GM10266 (cell line): ENCODE measurements around the gene RASGEF1C.

Experiments used
- DNase-seq: peaks from one replicate; pipeline ENCODE4 v3.0.0; 2012; ENCODE audit errors: extremely low spot score
- TF ChIP-seq, protein P1 (sequence below): IDR thresholded peaks from 2 replicates; pipeline ENCODE4 v1.5.1; 2012; ENCODE audit warnings: mild to moderate bottlenecking, low read depth; ENCODE audit not compliant: control insufficient read depth, insufficient read depth; ENCODE audit errors: missing control alignments

Gene RASGEF1C

DNA sequence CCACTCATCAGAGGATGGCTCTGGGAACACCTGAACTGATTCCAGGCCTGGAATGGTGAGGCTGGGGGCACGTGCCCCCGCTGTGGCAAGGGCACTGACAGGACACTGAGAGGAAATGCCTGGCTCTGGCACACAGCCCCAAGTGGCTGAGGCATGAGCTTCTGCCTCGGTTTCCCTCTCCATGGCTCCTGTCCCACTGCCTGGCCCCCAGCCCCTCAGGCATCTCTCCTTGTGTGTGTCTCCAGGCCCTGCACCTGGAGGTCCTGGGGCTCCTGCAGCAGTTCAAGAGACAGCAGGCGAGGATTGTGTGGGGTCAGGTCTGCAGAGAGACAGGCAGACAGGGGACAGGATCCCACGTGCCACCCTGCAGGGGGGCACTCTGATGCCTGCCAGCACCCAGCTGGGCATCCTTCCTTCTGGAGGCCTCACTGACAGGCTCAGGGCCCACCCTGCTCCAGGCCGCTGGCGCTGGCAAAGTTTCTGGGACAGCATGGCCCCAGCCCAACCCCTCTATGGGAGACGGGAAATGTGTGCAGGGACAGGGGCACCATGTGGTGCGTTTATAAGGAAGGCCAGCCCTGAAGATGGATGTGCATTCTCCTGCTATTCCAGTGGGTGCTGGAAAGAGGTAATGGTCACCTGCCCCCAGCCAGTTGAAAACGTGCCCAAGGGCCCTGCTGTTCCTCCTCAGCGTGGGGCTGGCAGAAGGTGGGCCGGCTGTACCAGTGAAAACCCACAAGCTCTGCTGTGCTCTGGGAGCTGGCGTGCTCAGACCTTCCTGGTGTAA, 66.0 kb downstream of the RASGEF1C start:
- TF ChIP-seq, protein P1, sequence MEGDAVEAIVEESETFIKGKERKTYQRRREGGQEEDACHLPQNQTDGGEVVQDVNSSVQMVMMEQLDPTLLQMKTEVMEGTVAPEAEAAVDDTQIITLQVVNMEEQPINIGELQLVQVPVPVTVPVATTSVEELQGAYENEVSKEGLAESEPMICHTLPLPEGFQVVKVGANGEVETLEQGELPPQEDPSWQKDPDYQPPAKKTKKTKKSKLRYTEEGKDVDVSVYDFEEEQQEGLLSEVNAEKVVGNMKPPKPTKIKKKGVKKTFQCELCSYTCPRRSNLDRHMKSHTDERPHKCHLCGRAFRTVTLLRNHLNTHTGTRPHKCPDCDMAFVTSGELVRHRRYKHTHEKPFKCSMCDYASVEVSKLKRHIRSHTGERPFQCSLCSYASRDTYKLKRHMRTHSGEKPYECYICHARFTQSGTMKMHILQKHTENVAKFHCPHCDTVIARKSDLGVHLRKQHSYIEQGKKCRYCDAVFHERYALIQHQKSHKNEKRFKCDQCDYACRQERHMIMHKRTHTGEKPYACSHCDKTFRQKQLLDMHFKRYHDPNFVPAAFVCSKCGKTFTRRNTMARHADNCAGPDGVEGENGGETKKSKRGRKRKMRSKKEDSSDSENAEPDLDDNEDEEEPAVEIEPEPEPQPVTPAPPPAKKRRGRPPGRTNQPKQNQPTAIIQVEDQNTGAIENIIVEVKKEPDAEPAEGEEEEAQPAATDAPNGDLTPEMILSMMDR, result no peak
- DNase-seq, result no peak

DNA sequence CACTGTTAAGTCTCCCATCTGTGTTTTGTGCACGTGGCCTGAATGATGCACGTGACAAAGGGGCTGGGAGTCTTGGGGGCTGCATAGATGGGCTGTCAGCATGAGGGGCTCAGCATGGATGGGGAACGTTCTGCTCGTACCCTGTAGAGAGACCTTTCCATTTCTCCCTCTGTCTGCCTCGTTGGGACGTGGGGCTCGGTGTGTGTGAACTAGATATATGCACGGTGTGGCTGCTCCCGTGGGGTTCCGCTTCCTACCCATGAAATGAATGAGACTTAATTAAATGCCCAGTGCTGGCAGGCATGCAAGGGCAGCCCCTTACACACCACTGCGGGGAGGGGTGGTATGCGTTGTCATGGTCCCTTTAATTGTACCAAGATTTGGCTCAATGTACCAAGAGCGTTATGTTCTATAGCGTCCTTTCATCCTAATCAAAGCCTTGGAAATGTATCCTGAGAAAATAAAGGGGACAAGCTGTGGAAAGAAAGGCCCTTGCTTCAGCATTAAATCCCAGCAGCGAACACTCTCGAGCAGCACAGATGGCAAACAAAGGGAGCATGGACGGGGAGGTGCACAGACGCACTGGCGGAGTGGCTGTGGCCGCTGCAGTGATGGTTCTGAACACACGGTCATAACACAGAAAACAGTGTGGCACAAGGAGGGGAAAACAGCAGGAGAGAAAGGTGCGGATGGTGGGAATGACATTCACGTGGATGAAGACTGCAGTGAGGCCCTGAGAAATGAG, 66.8 kb downstream of the RASGEF1C start:
- no peak for DNase-seq
- TF ChIP-seq, protein P1, result no peak

DNA sequence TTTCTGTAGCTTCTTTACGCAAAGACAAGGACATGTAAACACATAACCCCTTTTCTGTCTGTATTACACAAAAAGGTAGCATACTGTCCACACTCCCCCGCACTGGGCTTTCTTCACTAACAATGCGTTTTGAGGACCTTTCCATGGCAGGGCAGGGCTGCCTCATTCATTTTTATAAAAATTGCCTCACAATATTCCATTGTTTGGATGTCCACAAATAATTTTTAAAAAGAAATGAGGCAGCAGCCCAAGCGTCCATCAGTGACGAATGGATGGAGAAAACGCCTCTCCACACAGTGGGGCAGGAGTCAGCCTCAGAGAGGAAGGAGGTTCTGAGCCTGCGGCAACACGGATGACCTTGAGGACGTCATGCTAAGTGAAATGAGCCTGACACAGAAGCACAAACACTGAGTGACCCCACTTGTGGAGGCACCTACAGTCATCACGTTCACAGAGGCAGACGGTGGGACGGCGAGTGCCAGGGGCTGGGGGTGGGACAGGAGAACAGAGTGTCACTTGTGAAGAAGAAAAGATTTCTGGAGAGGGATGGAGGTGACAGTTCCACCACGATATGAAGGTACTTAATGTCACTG, 67.8 kb downstream of the RASGEF1C start:
- TF ChIP-seq, protein P1, result no peak
- no peak for DNase-seq

DNA sequence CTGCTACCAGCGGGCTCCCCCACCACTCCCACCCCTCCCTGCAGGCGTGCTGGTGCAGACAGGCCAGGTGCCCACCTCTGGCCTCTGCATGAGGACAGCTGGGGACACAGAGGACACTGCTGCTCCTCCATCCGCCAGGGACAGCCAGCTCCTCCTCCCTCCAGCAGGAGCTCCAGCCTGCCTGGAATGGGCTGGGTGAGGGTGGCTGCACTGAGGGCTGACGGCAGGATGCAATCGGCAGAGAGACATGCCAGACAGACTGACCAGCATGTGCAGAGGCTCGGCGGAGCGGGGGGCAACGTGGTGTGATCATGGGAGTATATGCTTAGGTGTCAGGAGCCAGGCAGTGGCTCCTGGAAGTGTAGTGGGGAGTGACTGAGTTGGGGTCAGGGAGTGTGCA, 68.4 kb downstream of the RASGEF1C start:
- TF ChIP-seq, protein P1, result no peak
- DNase-seq, result no peak

DNA sequence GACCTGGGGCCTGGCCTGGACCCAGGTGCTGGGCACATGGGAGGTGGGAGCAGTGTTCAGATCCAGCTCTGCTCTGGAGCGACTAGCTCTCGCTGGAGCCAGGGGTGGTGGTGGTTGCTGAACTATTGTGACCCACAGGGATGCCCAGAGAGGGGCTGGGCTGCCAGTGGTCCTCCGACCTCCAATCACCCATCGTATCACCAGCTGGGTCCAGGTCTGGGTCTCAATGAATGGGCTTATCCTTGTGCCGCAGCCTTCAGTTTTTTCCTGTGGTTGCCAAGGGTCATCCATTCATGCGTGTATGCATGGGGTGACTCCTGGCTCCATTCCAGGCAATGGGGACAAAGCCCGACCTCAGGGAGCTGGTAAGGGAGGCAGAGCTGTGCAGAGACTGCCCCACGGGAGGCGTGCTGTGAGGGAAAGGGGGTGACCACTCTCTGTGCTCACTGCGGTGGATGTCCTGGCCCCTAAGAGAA, 68.9 kb downstream of the RASGEF1C start:
- DNase-seq, result no peak
- TF ChIP-seq, protein P1, result no peak

DNA sequence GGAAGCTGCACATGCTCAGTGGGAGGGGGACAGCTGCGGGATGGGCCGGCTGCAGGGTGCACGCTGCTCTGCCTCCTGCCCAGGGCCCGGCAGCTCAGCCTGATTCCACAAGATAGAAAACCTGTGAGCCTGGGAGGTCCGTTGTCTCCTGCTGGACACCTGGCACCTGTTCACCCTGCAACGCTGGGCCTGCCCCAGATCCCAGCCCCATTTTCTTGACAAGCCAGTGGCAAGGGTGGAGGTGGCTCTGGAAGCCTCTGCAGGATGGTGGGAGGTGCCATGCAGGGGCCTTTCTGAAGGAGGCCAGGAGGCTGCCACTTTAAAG, 69.3 kb downstream of the RASGEF1C start:
- DNase-seq, result no peak
- TF ChIP-seq, protein P1, result no peak
